GM18519 (cell line): ENCODE data around the gene PRRC2A.

Experiments used
- ATAC-seq: cut with Tn5 transposase; IDR thresholded peaks from one replicate; pipeline ENCODE4 v1.9.1; 2021; ENCODE audit warnings: mild to moderate bottlenecking, moderate library complexity; ENCODE audit not compliant: unreplicated experiment, low FRiP score

PRRC2A gene

GRCh38 chr6:31620586-31621319, at the start of gene PRRC2A:
PRRC2A (plus strand) TSS chr6:31620715; CDS start chr6:31622790, 2,075 bp downstream.
- ATAC-seq, result peak; percentile 31

GRCh38 chr6:31572041-31572911, 48.2 kb upstream of the PRRC2A start, which contains the start of gene LTA:
LTA (plus strand) TSS chr6:31572289; CDS start chr6:31572743, 454 bp downstream.
- no peak for ATAC-seq

- ATAC-seq, result no peak
These were observed 47.0 kb upstream of the PRRC2A start for GRCh38 chr6:31573239-31574105.

GRCh38 chr6:31574106-31575061, 46.1 kb upstream of the PRRC2A start:
- ATAC-seq, result no peak

GRCh38 chr6:31575335-31575901, 45.1 kb upstream of the PRRC2A start, which contains the start of gene TNF:
TNF (plus strand) TSS chr6:31575565; CDS start chr6:31575742, 177 bp downstream.
- ATAC-seq, result no peak

GRCh38 chr6:31575952-31576685, 44.4 kb upstream of the PRRC2A start:
- no peak for ATAC-seq

GRCh38 chr6:31576897-31577578, 43.5 kb upstream of the PRRC2A start:
- ATAC-seq, result no peak

- ATAC-seq, result no peak
These were observed 42.9 kb upstream of the PRRC2A start for GRCh38 chr6:31577579-31577966.

- ATAC-seq, result no peak
These were observed 42.1 kb upstream of the PRRC2A start for GRCh38 chr6:31578184-31579118.

- no peak for ATAC-seq
These were observed 41.4 kb upstream of the PRRC2A start for GRCh38 chr6:31579119-31579505.

GRCh38 chr6:31579546-31580437, 40.7 kb upstream of the PRRC2A start:
- ATAC-seq, result no peak

- no peak for ATAC-seq
These were observed 40.1 kb upstream of the PRRC2A start for GRCh38 chr6:31580438-31580740.

- ATAC-seq, result peak; percentile 58
These were observed 39.6 kb upstream of the PRRC2A start for GRCh38 chr6:31580807-31581433.

GRCh38 chr6:31581434-31582229, 38.9 kb upstream of the PRRC2A start:
- ATAC-seq, result no peak

GRCh38 chr6:31582230-31582643, 38.3 kb upstream of the PRRC2A start, which contains the start of gene LTB:
LTB (minus strand) TSS chr6:31582424; CDS start chr6:31582417, 7 bp downstream.
- ATAC-seq, result no peak
